B cell (primary cell): ENCODE results near the gene PHKA2. TPM values are rescaled to one million over a fixed set of nuclear protein-coding genes. Genes with fewer than 3 reads are reported as not detected.
"Not testable (repeated sequence)": the region's sequence is repeated elsewhere in the genome, so short reads cannot be mapped to it uniquely, and the experiment has no call there.

Experiments used
- ATAC-seq: fragments of 200-7000 bp; cut with Tn5 transposase; one replicate; pipeline ENCODE4 v1.10.0; 2021; ENCODE audit warnings: low read depth, mild to moderate bottlenecking, moderate number of reproducible peaks, moderate library complexity
- CTCF ChIA-PET: fragments of 350-600 bp; sonication (Branson Sonifier 250); formaldehyde crosslinking; loops from one replicate; lab custom pipeline; 2021; ENCODE audit warnings: antibody characterized with exemption, inconsistent platforms; lab: Charles Lee
- POLR2A ChIA-PET: fragments of 350-600 bp; sonication (Branson Sonifier 250); formaldehyde crosslinking; loops from one replicate; lab custom pipeline; 2021; ENCODE audit warnings: antibody characterized with exemption; lab: Charles Lee
- DNase-seq: peaks from one replicate; pipeline ENCODE4 v3.0.0; 2013
- H2AFZ ChIP-seq: 2 replicates; pipeline ENCODE4 v1.6.1; 2012; ENCODE audit warnings: mild to moderate bottlenecking, low read depth, low read length; ENCODE audit not compliant: insufficient read depth, poor library complexity, severe bottlenecking
- H3K27ac ChIP-seq, 2 donors: 1 replicate in 1 of 2; 2 replicates in 1 of 2; pipeline ENCODE4 v1.5.1; 2012 to 2013; ENCODE audit warnings: low read length in 2 of 2, mild to moderate bottlenecking in 2 of 2, moderate library complexity in 1 of 2
- H3K27me3 ChIP-seq, 4 experiments: fragments of 200-600 bp in 1 of 4; sonication (generic) in 1 of 4; replicated peaks in 1 of 4; 1 replicate in 2 of 4; 2 replicates in 2 of 4; pipeline versions ENCODE4 v1.6.1 to v1.7.0; 2013 to 2016; ENCODE audit warnings: low read length in 3 of 4, mild to moderate bottlenecking in 2 of 4, mixed read lengths in 1 of 4, moderate library complexity in 1 of 4; ENCODE audit not compliant: insufficient read depth in 4 of 4, control insufficient read depth in 3 of 4; ENCODE audit errors: control extremely low read depth in 1 of 4
- H3K36me3 ChIP-seq, 2 experiments: replicated peaks in 1 of 2; 1 replicate in 1 of 2; 2 replicates in 1 of 2; pipeline versions ENCODE4 v1.6.1 to v1.7.1; 2013; ENCODE audit warnings: low read length in 1 of 2; ENCODE audit not compliant: insufficient read depth in 2 of 2, control insufficient read depth in 1 of 2; ENCODE audit errors: control extremely low read depth in 1 of 2, extremely low read depth in 1 of 2
- H3K4me1 ChIP-seq, 2 donors: fragments of 200-600 bp in 1 of 2; sonication (generic) in 1 of 2; 1 replicate in 1 of 2; 2 replicates in 1 of 2; pipeline versions ENCODE4 v1.5.1 to v1.6.1; 2013 to 2017; ENCODE audit warnings: low read length in 2 of 2; ENCODE audit not compliant: control insufficient read depth in 2 of 2, insufficient read depth in 2 of 2
- H3K4me2 ChIP-seq: replicated peaks from 2 replicates; pipeline ENCODE3; 2012; ENCODE audit warnings: mild to moderate bottlenecking, low read depth, low read length; ENCODE audit not compliant: poor library complexity, severe bottlenecking
- H3K4me3 ChIP-seq, 5 experiments: fragments of 200-600 bp in 1 of 5; sonication (generic) in 1 of 5; 1 replicate in 3 of 5; 2 replicates in 2 of 5; pipeline versions ENCODE4 v1.5.1 to v1.7.0; 2011 to 2016; ENCODE audit warnings: low read length in 4 of 5, mild to moderate bottlenecking in 4 of 5, low read depth in 2 of 5, control low read depth in 1 of 5, moderate library complexity in 1 of 5; ENCODE audit not compliant: insufficient read depth in 1 of 5; ENCODE audit errors: control extremely low read depth in 1 of 5, extremely low read depth in 1 of 5
- H3K79me2 ChIP-seq: fragments of 200-600 bp; sonication (generic); one replicate; pipeline ENCODE4 v1.6.0; 2016; ENCODE audit warnings: low read length; ENCODE audit not compliant: control insufficient read depth, insufficient read depth
- H3K9ac ChIP-seq: fragments of 200-600 bp; sonication (generic); 2 replicates; pipeline ENCODE4 v1.6.1; 2017; ENCODE audit warnings: mild to moderate bottlenecking, low read length, moderate library complexity
- H3K9me3 ChIP-seq, 3 donors: one replicate each; pipeline versions ENCODE4 v1.6.1 to v1.7.1; 2013; ENCODE audit warnings: low read length in 2 of 3; ENCODE audit not compliant: control insufficient read depth in 2 of 3, insufficient read depth in 1 of 3; ENCODE audit errors: control extremely low read depth in 1 of 3
- H4K20me1 ChIP-seq: 2 replicates; pipeline ENCODE4 v1.6.0; 2012; ENCODE audit warnings: mild to moderate bottlenecking, low read length; ENCODE audit not compliant: insufficient read depth, control insufficient read depth, poor library complexity, severe bottlenecking
- H3K27ac Mint-ChIP-seq: one replicate; pipeline ENCODE4 v1.8.0; 2021; ENCODE audit warnings: mixed read lengths
- H3K27me3 Mint-ChIP-seq: one replicate; pipeline ENCODE4 v1.8.0; 2021; ENCODE audit warnings: mixed read lengths
- H3K4me1 Mint-ChIP-seq: one replicate; pipeline ENCODE4 v1.8.0; 2021; ENCODE audit warnings: mixed read lengths
- H3K4me3 Mint-ChIP-seq: one replicate; pipeline ENCODE4 v1.8.0; 2021; ENCODE audit warnings: mixed read lengths
- H3K9me3 Mint-ChIP-seq: one replicate; pipeline ENCODE4 v1.8.0; 2022; ENCODE audit warnings: mixed read lengths; ENCODE audit not compliant: insufficient read depth
- CTCF ChIP-seq: fragments of 200-600 bp; IDR thresholded peaks from one replicate; pipeline ENCODE4 v1.8.0; 2022; ENCODE audit warnings: antibody characterized with exemption, mild to moderate bottlenecking
- EZH2 ChIP-seq: IDR thresholded peaks from 2 replicates; pipeline ENCODE4 v1.6.1; 2012; ENCODE audit warnings: borderline replicate concordance, low read depth, mild to moderate bottlenecking, moderate library complexity, low read length; ENCODE audit not compliant: insufficient read depth, poor library complexity, severe bottlenecking
- WGBS: methylation state at CpG from one replicate; pipeline ENCODE4 v1.1.5; 2013; ENCODE audit warnings: missing lambda C conversion rate; ENCODE audit not compliant: insufficient coverage; 5-methylcytosine and 5-hydroxymethylcytosine counted together
- intact Hi-C: fragments of 100-400 bp; cut with micrococcal nuclease; formaldehyde crosslinking; loops from one replicate; pipeline ENCODE4 v1.10.0; 2022
- polyA plus RNA-seq: library from polyadenylated mRNA; depleted of rRNA; stranded (reverse); fragments of >200 nt; gene quantifications from 2 replicates; pipeline ENCODE4 v1.2.3, GENCODE V29; 2012
- total RNA-seq, 2 donors: library from RNA; stranded (reverse); fragments of 120-200 nt in 1 of 2; gene quantifications; 1 replicate in 1 of 2; 2 replicates in 1 of 2; pipeline versions ENCODE4 v1.2.3 to v1.2.4, GENCODE V29; 2013 to 2022

The PHKA2 gene
- total and polyA plus RNA-seq, 2 donors (not counting 1 experiment from before 2014, with no cell fraction given): 54.6 to 60.6 TPM

- Histone ChIP-seq H3K9me3 (no peaks in the 10 kb centered on the region), H4K20me1 (no peaks in the 10 kb centered on the region), H3K36me3 (no peaks in the 10 kb centered on the region), H3K4me3 (no peak overlapping the region), H2AFZ (no peak overlapping the region), H3K27me3 (no peaks in the 10 kb centered on the region), H3K4me2 (no peak overlapping the region), H3K27ac (no peak overlapping the region), H3K79me2 (no peaks in the 10 kb centered on the region), H3K9ac (no peak overlapping the region), H3K4me1 (no peaks in the 10 kb centered on the region)
- no peak overlapping the region for H3K27ac Mint-ChIP-seq
- TF ChIP-seq EZH2: no peak
- no peak for TF ChIP-seq CTCF
- no peaks in the 10 kb centered on the region for H3K4me1 Mint-ChIP-seq
- POLR2A ChIA-PET: no interaction called here
- DNase-seq (no peak), ATAC-seq (no peak)
- no peak overlapping the region for H3K4me3 Mint-ChIP-seq
- CTCF ChIA-PET: interaction anchor here (0.7 kb wide), 1 partner anchor 635 kb away, joined by 3 read pairs; no protein-coding TSS in a partner anchor
- H3K27me3 Mint-ChIP-seq: no peaks in the 10 kb centered on the region
- intact Hi-C loops: no loop called here
- no CpG with 5 or more reads among the region's 3 CpGs for WGBS
- H3K9me3 Mint-ChIP-seq: no peaks in the 10 kb centered on the region
Measured at GRCh38 chrX:19017271-19017670, 33.4 kb upstream of the PHKA2 start.

GRCh38 chrX:19016614-19017013, 32.7 kb upstream of the PHKA2 start:
- WGBS: 94% methylated on average over 4 of the region's 8 CpGs

More at GRCh38 chrX:19016614-19017013, 32.7 kb upstream of the PHKA2 start:
- H3K36me3 ChIP-seq, H3K9ac ChIP-seq, H3K4me3 Mint-ChIP-seq, H3K4me1 ChIP-seq, ATAC-seq, H3K79me2 ChIP-seq, H3K4me1 Mint-ChIP-seq, H4K20me1 ChIP-seq, CTCF ChIA-PET, H3K9me3 Mint-ChIP-seq, H3K4me2 ChIP-seq, H3K4me3 ChIP-seq, POLR2A ChIA-PET, H3K27ac Mint-ChIP-seq, H3K9me3 ChIP-seq, H3K27me3 Mint-ChIP-seq, H3K27ac ChIP-seq, DNase-seq, H3K27me3 ChIP-seq, intact Hi-C loops, H2AFZ ChIP-seq: not testable (repeated sequence)
